Measurements from ENCODE around the gene DDOST. TPM values are rescaled to one million over a fixed set of nuclear protein-coding genes. Genes with fewer than 3 reads are reported as not detected.
"Not testable (repeated sequence)": the region's sequence is repeated elsewhere in the genome, so short reads cannot be mapped to it uniquely, and the experiment has no call there.

Gene DDOST
- total RNA-seq, 2 experiments from 2014 or later = 111 to 148 TPM

- H4K20me1 ChIP-seq (ENCODE audit: insufficient read depth, low read length) = no peaks in the 10 kb centered on the region
- intact Hi-C loops (cut with micrococcal nuclease; ENCODE audit: unreplicated experiment) = no loop called here
- peak overlapping the region; percentile 33 for H3K4me3 ChIP-seq (ENCODE audit: low read depth, low read length, poor library complexity, severe bottlenecking)
- POLR2A ChIA-PET = interaction anchor here (0.6 to 1.6 kb wide), 3 partner anchors 18 to 513 kb away, joined by 3 to 4 read pairs (median 3); no protein-coding TSS in a partner anchor
- TF ChIP-seq EZH2phosphoT487 (IDR thresholded peaks at IDR 0.05; ENCODE audit: borderline replicate concordance, low read depth, low read length) (no peak), CTCF (conservative IDR thresholded peaks at IDR 0.05; ENCODE audit: low read length) (no peak)
- H2AFZ ChIP-seq (ENCODE audit: low read length) = peak overlapping the region; percentile 13; the same call in 1 of the 2 replicates
- H3K4me1 ChIP-seq (ENCODE audit: insufficient read depth, low read length, poor library complexity, severe bottlenecking) = peaks cover 35% of the 10 kb centered on the region
- CTCF ChIA-PET (ENCODE audit: unreplicated experiment) = no interaction called here
- DNase-seq (ENCODE audit: low spot score) = peak; percentile 75
- BruUV-seq (replicated peaks) = no TSS peak
- peaks cover 6% of the 10 kb centered on the region for H3K9me3 ChIP-seq (ENCODE audit: low read length)
- H3K4me2 ChIP-seq (ENCODE audit: low read length) = peak overlapping the region; percentile 52
- H3K79me2 ChIP-seq (ENCODE audit: insufficient read depth, low read depth, low read length) = no peaks in the 10 kb centered on the region
- H3K27ac ChIP-seq (ENCODE audit: low read depth, low read length, poor library complexity, severe bottlenecking) = peak overlapping the region; percentile 34
- H3K36me3 ChIP-seq (ENCODE audit: insufficient read depth, low read length) = no peaks in the 10 kb centered on the region
- H3K9me2 ChIP-seq (ENCODE audit: insufficient read depth, low read length) = no peaks in the 10 kb centered on the region
Measured at GRCh38 chr1:20678599-20678998, 17.4 kb upstream of the DDOST start.

GRCh38 chr1:20673626-20674025 is 12.5 kb upstream of the DDOST start:
- BruUV-seq (replicated peaks); H3K9me3 ChIP-seq (ENCODE audit: low read length); H3K4me2 ChIP-seq (ENCODE audit: low read length); H3K79me2 ChIP-seq (ENCODE audit: insufficient read depth, low read depth, low read length); H3K4me1 ChIP-seq (ENCODE audit: insufficient read depth, low read length, poor library complexity, severe bottlenecking); H2AFZ ChIP-seq (ENCODE audit: low read length); DNase-seq (ENCODE audit: low spot score); H3K4me3 ChIP-seq (ENCODE audit: low read depth, low read length, poor library complexity, severe bottlenecking); H4K20me1 ChIP-seq (ENCODE audit: insufficient read depth, low read length); H3K9me2 ChIP-seq (ENCODE audit: insufficient read depth, low read length); H3K36me3 ChIP-seq (ENCODE audit: insufficient read depth, low read length); CTCF ChIA-PET (ENCODE audit: unreplicated experiment); H3K27ac ChIP-seq (ENCODE audit: low read depth, low read length, poor library complexity, severe bottlenecking); intact Hi-C loops (cut with micrococcal nuclease; ENCODE audit: unreplicated experiment): not testable (repeated sequence)
- POLR2A ChIA-PET = interaction anchor here (1.1 to 1.3 kb wide), 2 partner anchors 10 to 12 kb away, joined by 3 to 4 read pairs; partner anchors contain the start of gene DDOST

- no peak for DNase-seq (ENCODE audit: low spot score)
- ChIA-PET POLR2A (interaction anchor here (0.7 kb wide), 1 partner anchor 150 kb away, joined by 3 read pairs; no protein-coding TSS in a partner anchor), CTCF (ENCODE audit: unreplicated experiment) (no interaction called here)
- no peaks in the 10 kb centered on the region for H3K79me2 ChIP-seq (ENCODE audit: insufficient read depth, low read depth, low read length)
- H3K4me1 ChIP-seq (ENCODE audit: insufficient read depth, low read length, poor library complexity, severe bottlenecking) = peaks cover 6% of the 10 kb centered on the region
- no peak overlapping the region for H2AFZ ChIP-seq (ENCODE audit: low read length)
- H3K36me3 ChIP-seq (ENCODE audit: insufficient read depth, low read length) = no peaks in the 10 kb centered on the region
- H3K4me3 ChIP-seq (ENCODE audit: low read depth, low read length, poor library complexity, severe bottlenecking) = no peak overlapping the region
- intact Hi-C loops (cut with micrococcal nuclease; ENCODE audit: unreplicated experiment) = no loop called here
- H3K9me2 ChIP-seq (ENCODE audit: insufficient read depth, low read length) = no peaks in the 10 kb centered on the region
- no peaks in the 10 kb centered on the region for H4K20me1 ChIP-seq (ENCODE audit: insufficient read depth, low read length)
- TF ChIP-seq CTCF (conservative IDR thresholded peaks at IDR 0.05; ENCODE audit: low read length) (no peak), EZH2phosphoT487 (IDR thresholded peaks at IDR 0.05; ENCODE audit: borderline replicate concordance, low read depth, low read length) (no peak)
- no peak overlapping the region for H3K27ac ChIP-seq (ENCODE audit: low read depth, low read length, poor library complexity, severe bottlenecking)
- no peaks in the 10 kb centered on the region for H3K9me3 ChIP-seq (ENCODE audit: low read length)
- BruUV-seq (replicated peaks) = no TSS peak
- H3K4me2 ChIP-seq (ENCODE audit: low read length) = no peak overlapping the region
Measured at GRCh38 chr1:20672265-20672632, 11.1 kb upstream of the DDOST start.

Measured in OCI-LY7 (cell line).